Fibroblast of peridontal ligament (primary cell): ENCODE measurements around the gene GPR161.
A peak's percentile ranks its signal among the peaks of the same experiment; 100 is the strongest.
"Not testable (repeated sequence)": the region's sequence is repeated elsewhere in the genome, so short reads cannot be mapped to it uniquely, and the experiment has no call there.

Source experiments
- DNase-seq: peaks from one replicate; pipeline ENCODE4 v3.0.0-alpha.2; 2010; ENCODE audit errors: extremely low read depth

The GPR161 gene

GRCh38 chr1:168086438-168086837, 50.3 kb downstream of the GPR161 start:
- DNase-seq, result no peak

GRCh38 chr1:168085401-168085872, 51.3 kb downstream of the GPR161 start:
- no peak for DNase-seq

GRCh38 chr1:168084396-168085231, 52.1 kb downstream of the GPR161 start:
- peak; percentile 37 for DNase-seq

- DNase-seq, result no peak
Measured at GRCh38 chr1:168083456-168084325, 53.0 kb downstream of the GPR161 start.

GRCh38 chr1:168082008-168082876, 54.5 kb downstream of the GPR161 start:
- DNase-seq, result peak; percentile 78

- DNase-seq, result peak; percentile 94
Measured at GRCh38 chr1:168081373-168082007, 55.2 kb downstream of the GPR161 start.

GRCh38 chr1:168079761-168080160, 57.0 kb downstream of the GPR161 start:
- DNase-seq, result peak; percentile 43

- no peak for DNase-seq
Measured at GRCh38 chr1:168069384-168069783, 67.3 kb downstream of the GPR161 start.

GRCh38 chr1:168065506-168065905, 71.2 kb downstream of the GPR161 start:
- DNase-seq, result no peak

- no peak for DNase-seq
Measured at GRCh38 chr1:168064216-168064615, 72.5 kb downstream of the GPR161 start.

GRCh38 chr1:168057921-168058320, 78.8 kb downstream of the GPR161 start:
- DNase-seq, result peak; percentile 25

- no peak for DNase-seq
Measured at GRCh38 chr1:168057355-168057754, 79.4 kb downstream of the GPR161 start.

- not testable (repeated sequence) for DNase-seq
Measured at GRCh38 chr1:168056152-168056551, 80.6 kb downstream of the GPR161 start.

- DNase-seq, result no peak
Measured at GRCh38 chr1:168054117-168054516, 82.6 kb downstream of the GPR161 start.

GRCh38 chr1:168053681-168054080, 83.0 kb downstream of the GPR161 start:
- DNase-seq, result no peak

GRCh38 chr1:168050880-168051279, 85.8 kb downstream of the GPR161 start:
- no peak for DNase-seq

GRCh38 chr1:168050307-168050706, 86.4 kb downstream of the GPR161 start:
- DNase-seq, result peak; percentile 14

- no peak for DNase-seq
Measured at GRCh38 chr1:168045311-168045710, 91.4 kb downstream of the GPR161 start.

GRCh38 chr1:168042362-168042761, 94.4 kb downstream of the GPR161 start:
- no peak for DNase-seq

- no peak for DNase-seq
Measured at GRCh38 chr1:168035345-168035744, 101.4 kb downstream of the GPR161 start.

- no peak for DNase-seq
Measured at GRCh38 chr1:168032029-168032428, 104.7 kb downstream of the GPR161 start.
